ENCODE data around the gene ORM2. TPM values are rescaled to one million over a fixed set of nuclear protein-coding genes. Genes with fewer than 3 reads are reported as not detected.

The ORM2 gene
- total and polyA plus RNA-seq, 8 donors, result 0.46 to 29.9 (median 1.7) TPM

GRCh38 chr9:114289106-114289505 lies 40.6 kb upstream of the ORM2 start:
- Histone ChIP-seq H3K4me3 (no peak overlapping the region), H3K36me3 (peaks cover 3 to 8% of the 10 kb centered on the region in 2 donors), H3K9me3 (no peaks in the 10 kb centered on the region), H3K4me1 (no peaks in the 10 kb centered on the region), H3K27ac (no peak overlapping the region), H3K27me3 (peaks cover 0 to 19% of the 10 kb centered on the region in 2 donors)
- intact Hi-C loops (cut with DNase I), result loop anchor here in 1 of 2 donors (10.0 kb wide), 1 partner anchor 134 kb away; the partner anchor contains the start of gene COL27A1
- TF ChIP-seq CTCF (IDR thresholded peaks at IDR 0.05), result no peak
- ATAC-seq (no peak), DNase-seq (peak in 2 of 4 donors; percentile 12 to 59)

GRCh38 chr9:114289571-114290481 lies 39.8 kb upstream of the ORM2 start:
- peak in 2 of 4 donors; percentile 25 to 69 for DNase-seq

GRCh38 chr9:114290561-114290986 lies 39.1 kb upstream of the ORM2 start:
- H3K9me3 ChIP-seq, result peaks cover 0 to 11% of the 10 kb centered on the region in 2 donors
- H3K36me3 ChIP-seq, result peaks cover 3 to 7% of the 10 kb centered on the region in 2 donors
- no peaks in the 10 kb centered on the region for H3K4me1 ChIP-seq
- H3K27me3 ChIP-seq, result peaks cover 0 to 14% of the 10 kb centered on the region in 2 donors
- H3K27ac ChIP-seq, result no peak overlapping the region
- no peak overlapping the region for H3K4me3 ChIP-seq
- no peak for TF ChIP-seq CTCF (IDR thresholded peaks at IDR 0.05)
- peak in 2 of 4 donors; percentile 28 to 42 for DNase-seq
- peak; percentile 15 for ATAC-seq
- intact Hi-C loops (cut with DNase I), result loop anchor here in 1 of 2 donors (5.0 kb wide), 1 partner anchor 183 kb away; no protein-coding TSS in a partner anchor

More at GRCh38 chr9:114289571-114290481, 39.8 kb upstream of the ORM2 start:
- Histone ChIP-seq H3K27me3 (peaks cover 0 to 17% of the 10 kb centered on the region in 2 donors), H3K27ac (no peak overlapping the region), H3K4me3 (no peak overlapping the region), H3K9me3 (peaks cover 0 to 5% of the 10 kb centered on the region in 2 donors), H3K36me3 (peaks cover 3 to 8% of the 10 kb centered on the region in 2 donors), H3K4me1 (no peaks in the 10 kb centered on the region)
- no peak for TF ChIP-seq CTCF (IDR thresholded peaks at IDR 0.05)
- intact Hi-C loops (cut with DNase I), result loop anchor here in 1 of 2 donors (5.0 to 10.0 kb wide), 2 partner anchors 135 to 183 kb away; partner anchors contain the start of gene COL27A1
- no peak for ATAC-seq

- H3K36me3 ChIP-seq, result peaks cover 3 to 7% of the 10 kb centered on the region in 2 donors
- H3K4me3 ChIP-seq, result no peak overlapping the region
- ATAC-seq (peak; percentile 80), DNase-seq (peak; percentile 65 to 89 (median 72))
- peaks cover 0 to 12% of the 10 kb centered on the region in 2 donors for H3K9me3 ChIP-seq
- no peaks in the 10 kb centered on the region for H3K4me1 ChIP-seq
- intact Hi-C loops (cut with DNase I), result loop anchor here in 1 of 2 donors (5.0 kb wide), 1 partner anchor 184 kb away; no protein-coding TSS in a partner anchor
- H3K27ac ChIP-seq, result no peak overlapping the region
- peak; percentile 84 to 95 for TF ChIP-seq CTCF (IDR thresholded peaks at IDR 0.05)
- H3K27me3 ChIP-seq, result peaks cover 0 to 14% of the 10 kb centered on the region in 2 donors
These were observed 38.6 kb upstream of the ORM2 start for GRCh38 chr9:114291064-114291474.
